GM23338 (cell line): ENCODE data around the gene DNAH10. TPM values are rescaled to one million over a fixed set of nuclear protein-coding genes. Genes with fewer than 3 reads are reported as not detected.

ENCODE experiments used
- ATAC-seq: fragments of 200-7000 bp; cut with Tn5 transposase; 3 replicates; pipeline ENCODE4 v1.9.1; 2020
- DNase-seq: peaks from one replicate; pipeline ENCODE4 v3.0.0-alpha.2; 2015; ENCODE audit warnings: low spot score
- H2AFZ ChIP-seq: fragments of 200-600 bp; sonication (generic); 2 replicates; pipeline ENCODE4 v1.8.0; 2016; ENCODE audit warnings: antibody characterized with exemption, mild to moderate bottlenecking, moderate library complexity
- H3F3A ChIP-seq: fragments of 200-600 bp; sonication (generic); replicated peaks from 2 replicates; pipeline ENCODE4 v1.8.0; 2017; ENCODE audit warnings: antibody characterized with exemption, mixed run types, low read depth
- H3K27ac ChIP-seq: fragments of 200-600 bp; sonication (generic); 2 replicates; pipeline ENCODE4 v1.6.1; 2016; ENCODE audit warnings: low read depth
- H3K27me3 ChIP-seq: fragments of 200-600 bp; sonication (generic); 2 replicates; pipeline ENCODE4 v1.8.0; 2016; ENCODE audit warnings: mild to moderate bottlenecking, mixed run types, moderate library complexity; ENCODE audit not compliant: insufficient read depth
- H3K36me3 ChIP-seq: fragments of 200-600 bp; sonication (generic); 2 replicates; pipeline ENCODE4 v1.8.0; 2016; ENCODE audit warnings: mild to moderate bottlenecking; ENCODE audit not compliant: insufficient read depth
- H3K4me1 ChIP-seq: fragments of 200-600 bp; sonication (generic); 2 replicates; pipeline ENCODE4 v1.8.0; 2016; ENCODE audit warnings: mild to moderate bottlenecking, moderate library complexity; ENCODE audit not compliant: insufficient read depth
- H3K4me2 ChIP-seq: fragments of 200-600 bp; sonication (generic); 2 replicates; pipeline ENCODE4 v1.7.1; 2017; ENCODE audit warnings: mixed run types
- H3K4me3 ChIP-seq: fragments of 200-600 bp; sonication (generic); 2 replicates; pipeline ENCODE4 v1.6.1; 2016; ENCODE audit warnings: mixed run types
- H3K79me2 ChIP-seq: fragments of 200-600 bp; sonication (generic); replicated peaks from 2 replicates; pipeline ENCODE4 v1.8.0; 2017; ENCODE audit warnings: mild to moderate bottlenecking; ENCODE audit not compliant: insufficient read depth
- H3K9me2 ChIP-seq: fragments of 200-600 bp; sonication (generic); 2 replicates; pipeline ENCODE4 v1.8.0; 2017; ENCODE audit not compliant: insufficient read depth
- H4K20me1 ChIP-seq: fragments of 200-600 bp; sonication (generic); replicated peaks from 2 replicates; pipeline ENCODE4 v1.8.0; 2017; ENCODE audit warnings: mild to moderate bottlenecking; ENCODE audit not compliant: insufficient read depth
- H3K27ac Mint-ChIP-seq: 2 replicates; pipeline ENCODE4 v1.8.0; 2020; ENCODE audit warnings: inconsistent platforms, mild to moderate bottlenecking, moderate library complexity, mixed read lengths
- H3K27me3 Mint-ChIP-seq: 3 replicates; pipeline ENCODE4 v1.8.0; 2022; ENCODE audit warnings: low read depth, mild to moderate bottlenecking, moderate library complexity, mixed read lengths, inconsistent platforms; ENCODE audit not compliant: insufficient read depth, poor library complexity
- H3K36me3 Mint-ChIP-seq: 3 replicates; pipeline ENCODE4 v1.8.0; 2021; ENCODE audit warnings: low read depth, mild to moderate bottlenecking, inconsistent platforms, moderate library complexity, mixed read lengths
- H3K4me1 Mint-ChIP-seq: 3 replicates; pipeline ENCODE4 v1.8.0; 2020; ENCODE audit warnings: mild to moderate bottlenecking, inconsistent platforms, mixed read lengths
- H3K4me3 Mint-ChIP-seq: 3 replicates; pipeline ENCODE4 v1.8.0; 2021; ENCODE audit warnings: moderate library complexity, mild to moderate bottlenecking, inconsistent platforms, mixed read lengths
- H3K9me3 Mint-ChIP-seq: 3 replicates; pipeline ENCODE4 v1.8.0; 2020; ENCODE audit warnings: moderate library complexity, mild to moderate bottlenecking, inconsistent platforms, mixed read lengths
- CREB1 ChIP-seq: fragments of 250-450 bp; sonication (Bioruptor Pico); IDR thresholded peaks from 2 replicates; pipeline ENCODE4 v1.5.0; 2020; ENCODE audit warnings: low read depth, mild to moderate bottlenecking, moderate library complexity
- EZH2phosphoT487 ChIP-seq: fragments of 200-600 bp; sonication (generic); IDR thresholded peaks from one replicate; pipeline ENCODE4 v1.8.1; 2018; ENCODE audit warnings: antibody characterized with exemption; ENCODE audit not compliant: unreplicated experiment
- NANOG ChIP-seq: IDR thresholded peaks from 2 replicates; pipeline ENCODE4 v1.6.1; 2016; ENCODE audit warnings: antibody characterized with exemption, borderline replicate concordance
- REST ChIP-seq: IDR thresholded peaks from one replicate; pipeline ENCODE4 v1.6.1; 2018; ENCODE audit warnings: antibody characterized with exemption; ENCODE audit not compliant: unreplicated experiment
- STAT1 ChIP-seq: IDR thresholded peaks from one replicate; pipeline ENCODE4 v1.6.1; 2016; ENCODE audit warnings: antibody characterized with exemption; ENCODE audit not compliant: unreplicated experiment
- ZNF331 ChIP-seq: fragments of 250-450 bp; sonication (Bioruptor Pico); IDR thresholded peaks from 2 replicates; pipeline ENCODE4 v1.5.0; 2020; ENCODE audit warnings: low read depth, mild to moderate bottlenecking, moderate library complexity
- ZNF462 ChIP-seq: fragments of 250-450 bp; sonication (Bioruptor Pico); IDR thresholded peaks from 2 replicates; pipeline ENCODE4 v1.5.0; 2020; ENCODE audit warnings: mild to moderate bottlenecking, moderate library complexity
- polyA plus RNA-seq: library from polyadenylated mRNA; unstranded; fragments of >200 nt; fragmentation: Nextera tagmentation; extraction: Ambion mirVana; gene quantifications from 2 replicates; pipeline ENCODE4 v1.2.1, GENCODE V29; 2016
- total RNA-seq: library from RNA; depleted of rRNA; stranded (reverse); fragments of >200 nt; shearing (Covaris generic); gene quantifications from 2 replicates; pipeline ENCODE4 v1.2.3, GENCODE V29; 2014

The DNAH10 gene
- total and polyA plus RNA-seq, 2 experiments from 2014 or later, result 0.03 TPM

- DNase-seq, result no peak
- ATAC-seq, result no peak
- H3K4me3 Mint-ChIP-seq, result no peak overlapping the region
These were observed 5.5 kb downstream of the DNAH10 start for GRCh38 chr12:123767613-123768012.

More at GRCh38 chr12:123767613-123768012, 5.5 kb downstream of the DNAH10 start:
- H3K36me3 ChIP-seq, result no peaks in the 10 kb centered on the region
- Mint-ChIP-seq H3K27ac (no peak overlapping the region), H3K27me3 (peaks cover 5% of the 10 kb centered on the region), H3K4me1 (peaks cover 2% of the 10 kb centered on the region; the same call in 2 of the 3 replicates), H3K9me3 (no peaks in the 10 kb centered on the region), H3K36me3 (no peaks in the 10 kb centered on the region)
- no peaks in the 10 kb centered on the region for H4K20me1 ChIP-seq
- H3K27ac ChIP-seq, result no peak overlapping the region
- no peaks in the 10 kb centered on the region for H3K9me2 ChIP-seq
- peaks cover 2% of the 10 kb centered on the region; the same call in 1 of the 2 replicates for H3K27me3 ChIP-seq
- H2AFZ ChIP-seq, result no peak overlapping the region
- H3K4me2 ChIP-seq, result no peak overlapping the region
- H3K4me1 ChIP-seq, result no peaks in the 10 kb centered on the region
- no peak overlapping the region for H3K4me3 ChIP-seq
- H3K79me2 ChIP-seq, result no peaks in the 10 kb centered on the region
- TF ChIP-seq CREB1 (CRISPR knock-in tag) (no peak), ZNF331 (CRISPR knock-in tag) (no peak), EZH2phosphoT487 (no peak), REST (no peak), ZNF462 (CRISPR knock-in tag) (no peak), NANOG (no peak), STAT1 (no peak)
- 0 out of 2 replicates have a peak, but pooled peaks cover under 1% of the 10 kb centered on the region for H3F3A ChIP-seq
